Measurements from ENCODE around the gene SPATA7.

SPATA7 gene

DNA sequence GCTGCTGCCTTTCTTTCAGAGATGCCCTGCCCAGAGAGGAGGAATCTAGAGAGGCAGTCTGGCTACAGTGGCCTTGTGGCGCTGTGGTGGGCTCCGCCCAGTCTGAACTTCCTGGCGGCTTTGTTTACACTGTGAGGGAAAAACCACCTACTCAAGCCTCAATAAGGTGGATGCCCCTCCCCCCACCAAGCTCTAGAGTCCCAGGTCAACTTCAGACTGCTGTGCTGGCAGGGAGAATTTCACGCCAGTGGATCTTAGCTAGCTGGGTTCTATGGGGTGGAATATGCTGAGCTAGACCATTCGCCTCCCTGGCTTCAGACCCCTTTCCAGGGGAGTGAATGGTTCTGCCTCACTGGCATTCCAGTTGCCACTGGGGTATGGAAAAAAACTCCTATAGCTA is 25.6 kb downstream of the SPATA7 start:
- H3K4me3 ChIP-seq (ENCODE audit: control insufficient read depth, low read depth, low read length), result no peak overlapping the region
- no peak for DNase-seq (ENCODE audit: low read depth)
- TF ChIP-seq, protein P1, sequence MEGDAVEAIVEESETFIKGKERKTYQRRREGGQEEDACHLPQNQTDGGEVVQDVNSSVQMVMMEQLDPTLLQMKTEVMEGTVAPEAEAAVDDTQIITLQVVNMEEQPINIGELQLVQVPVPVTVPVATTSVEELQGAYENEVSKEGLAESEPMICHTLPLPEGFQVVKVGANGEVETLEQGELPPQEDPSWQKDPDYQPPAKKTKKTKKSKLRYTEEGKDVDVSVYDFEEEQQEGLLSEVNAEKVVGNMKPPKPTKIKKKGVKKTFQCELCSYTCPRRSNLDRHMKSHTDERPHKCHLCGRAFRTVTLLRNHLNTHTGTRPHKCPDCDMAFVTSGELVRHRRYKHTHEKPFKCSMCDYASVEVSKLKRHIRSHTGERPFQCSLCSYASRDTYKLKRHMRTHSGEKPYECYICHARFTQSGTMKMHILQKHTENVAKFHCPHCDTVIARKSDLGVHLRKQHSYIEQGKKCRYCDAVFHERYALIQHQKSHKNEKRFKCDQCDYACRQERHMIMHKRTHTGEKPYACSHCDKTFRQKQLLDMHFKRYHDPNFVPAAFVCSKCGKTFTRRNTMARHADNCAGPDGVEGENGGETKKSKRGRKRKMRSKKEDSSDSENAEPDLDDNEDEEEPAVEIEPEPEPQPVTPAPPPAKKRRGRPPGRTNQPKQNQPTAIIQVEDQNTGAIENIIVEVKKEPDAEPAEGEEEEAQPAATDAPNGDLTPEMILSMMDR (IDR thresholded peaks at IDR 0.05; ENCODE audit: control insufficient read depth, insufficient read depth, low read depth, low read length, missing control alignments), result no peak

DNA sequence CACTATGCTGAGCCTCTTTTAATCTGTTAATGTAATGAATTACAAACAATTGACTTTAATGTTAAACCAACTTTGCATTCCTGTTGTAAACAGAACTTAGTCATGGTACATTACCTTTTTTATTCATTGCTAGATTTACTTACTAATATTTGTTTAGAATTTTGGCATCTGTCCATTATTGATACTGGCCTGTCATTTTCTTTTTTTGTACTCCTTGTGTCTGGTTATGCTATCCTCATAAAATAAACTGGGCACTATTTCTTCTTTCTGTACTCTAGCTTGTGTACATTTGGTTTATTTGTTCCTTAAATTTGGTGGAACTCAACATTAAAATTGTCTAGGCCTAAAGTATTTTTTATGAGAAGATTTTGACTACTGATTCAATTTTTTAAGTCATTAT is 32.1 kb downstream of the SPATA7 start:
- no peak for DNase-seq (ENCODE audit: low read depth)
- TF ChIP-seq, protein P1 (IDR thresholded peaks at IDR 0.05; ENCODE audit: control insufficient read depth, insufficient read depth, low read depth, low read length, missing control alignments), result no peak

GRCh38 chr14:88420187-88420586 is 34.7 kb downstream of the SPATA7 start:
- no peak for DNase-seq (ENCODE audit: low read depth)
- H3K4me3 ChIP-seq (ENCODE audit: control insufficient read depth, low read depth, low read length), result no peak overlapping the region
- TF ChIP-seq, protein P1 (IDR thresholded peaks at IDR 0.05; ENCODE audit: control insufficient read depth, insufficient read depth, low read depth, low read length, missing control alignments), result no peak

More for the DNA sequence above, 32.1 kb downstream of the SPATA7 start:
- no peak overlapping the region for H3K4me3 ChIP-seq (ENCODE audit: control insufficient read depth, low read depth, low read length)

GRCh38 chr14:88421286-88421685 is 35.8 kb downstream of the SPATA7 start:
- TF ChIP-seq, protein P1 (IDR thresholded peaks at IDR 0.05; ENCODE audit: control insufficient read depth, insufficient read depth, low read depth, low read length, missing control alignments), result no peak
- H3K4me3 ChIP-seq (ENCODE audit: control insufficient read depth, low read depth, low read length), result no peak overlapping the region
- DNase-seq (ENCODE audit: low read depth), result peak; percentile 42

DNA sequence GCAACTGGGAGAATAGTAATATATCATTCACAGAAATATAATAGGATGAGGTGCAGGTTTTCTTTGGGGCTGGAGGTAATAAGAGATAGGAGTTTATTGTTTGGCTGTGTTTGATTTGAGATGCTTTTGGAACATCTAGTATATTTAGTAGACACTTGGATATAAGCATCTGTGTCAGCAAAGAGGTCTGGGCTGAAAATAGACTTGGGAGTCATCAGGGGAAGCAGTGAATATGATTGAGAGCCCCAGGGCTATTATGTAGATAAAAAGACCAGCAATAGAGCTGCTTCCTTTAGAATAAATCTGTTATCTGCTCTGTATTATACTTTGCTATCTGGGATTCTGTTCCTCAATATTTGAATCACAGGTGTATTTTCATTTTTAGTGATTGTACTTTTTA is 36.6 kb downstream of the SPATA7 start:
- no peak overlapping the region for H3K4me3 ChIP-seq (ENCODE audit: control insufficient read depth, low read depth, low read length)
- TF ChIP-seq, protein P1 (IDR thresholded peaks at IDR 0.05; ENCODE audit: control insufficient read depth, insufficient read depth, low read depth, low read length, missing control alignments), result no peak

DNA sequence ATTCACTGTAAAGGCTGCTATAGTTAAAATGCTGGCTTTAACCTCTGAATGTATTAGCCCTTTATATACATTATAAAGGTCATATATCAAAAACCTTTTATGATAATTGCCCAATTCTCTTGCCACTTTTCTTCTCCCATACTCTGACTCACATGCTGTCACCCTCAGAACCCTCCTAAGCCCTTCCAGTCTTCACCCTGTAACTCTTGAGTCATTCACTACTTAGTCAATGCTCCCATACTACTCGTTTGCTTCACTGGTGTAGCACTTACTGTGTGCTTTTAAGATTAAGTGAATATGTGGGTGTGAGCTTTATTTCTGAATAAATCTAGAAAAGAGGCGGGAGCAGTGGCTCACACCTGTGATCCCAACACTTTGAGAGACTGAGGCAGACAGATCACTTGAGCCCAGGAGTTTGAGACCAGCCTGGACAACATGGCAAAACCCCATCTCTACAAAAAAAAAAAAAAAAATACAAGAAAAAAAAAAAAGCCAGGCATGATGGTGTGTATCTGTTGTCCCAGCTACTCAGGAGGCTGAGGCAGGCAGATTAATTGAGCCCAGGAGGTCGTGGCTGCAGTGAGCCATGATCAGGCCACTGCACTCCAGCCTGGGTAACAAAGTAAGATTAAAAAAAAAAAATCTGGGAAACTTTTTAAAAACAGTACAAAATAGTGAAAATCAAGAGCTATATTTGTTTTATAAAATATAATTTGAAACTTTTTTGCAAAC is 37.6 kb downstream of the SPATA7 start:
- H3K4me3 ChIP-seq (ENCODE audit: control insufficient read depth, low read depth, low read length), result no peak overlapping the region
- DNase-seq (ENCODE audit: low read depth), result peak; percentile 55
- TF ChIP-seq, protein P1 (IDR thresholded peaks at IDR 0.05; ENCODE audit: control insufficient read depth, insufficient read depth, low read depth, low read length, missing control alignments), result no peak

More for the DNA sequence above, 36.6 kb downstream of the SPATA7 start:
- DNase-seq (ENCODE audit: low read depth), result no peak

Data from AG09309 (cell line).